PC-9 (cell line): Measurements from ENCODE around the gene FGD5. TPM values are rescaled to one million over a fixed set of nuclear protein-coding genes. Genes with fewer than 3 reads are reported as not detected.
"Not testable (repeated sequence)": the region's sequence is repeated elsewhere in the genome, so short reads cannot be mapped to it uniquely, and the experiment has no call there.

Source experiments
- BruUV-seq: library from RNA; stranded (reverse); fragments of 400-500 nt; replicated peaks from 2 replicates; lab custom pipeline; 2021; lab: Mats Ljungman, UMichigan
- CTCF ChIA-PET: fragments of 300-600 bp; sonication (Branson Sonifier 250); formaldehyde crosslinking; loops from one replicate; lab custom pipeline; 2022; ENCODE audit warnings: antibody characterized with exemption; lab: Charles Lee
- POLR2A ChIA-PET: fragments of 300-600 bp; sonication (Branson Sonifier 250); formaldehyde crosslinking; loops from one replicate; lab custom pipeline; 2022; ENCODE audit warnings: antibody characterized with exemption; ENCODE audit not compliant: unreplicated experiment; lab: Charles Lee
- DNase-seq, 2 experiments: peaks; one replicate each; pipeline versions ENCODE4 v3.0.0 to v3.0.0-alpha.2; 2015 to 2022; ENCODE audit warnings: mixed read lengths in 1 of 2
- H2AFZ ChIP-seq: fragments of 200-600 bp; sonication (generic); 2 replicates; pipeline ENCODE4 v1.8.1; 2017; ENCODE audit warnings: antibody characterized with exemption
- H3F3A ChIP-seq: fragments of 200-600 bp; sonication (generic); 2 replicates; pipeline ENCODE4 v1.8.1; 2017; ENCODE audit warnings: antibody characterized with exemption, mild to moderate bottlenecking, low read depth; ENCODE audit not compliant: insufficient read depth
- H3K27ac ChIP-seq: fragments of 200-600 bp; sonication (generic); 2 replicates; pipeline ENCODE4 v1.6.1; 2016; ENCODE audit warnings: mixed run types
- H3K27me3 ChIP-seq: fragments of 200-600 bp; sonication (generic); 2 replicates; pipeline ENCODE4 v1.6.1; 2016; ENCODE audit warnings: low read depth, mixed run types; ENCODE audit not compliant: insufficient read depth
- H3K36me3 ChIP-seq: fragments of 200-600 bp; sonication (generic); 2 replicates; pipeline ENCODE4 v1.6.1; 2016; ENCODE audit warnings: low read depth, mixed run types
- H3K4me1 ChIP-seq: fragments of 200-600 bp; sonication (generic); replicated peaks from 2 replicates; pipeline ENCODE4 v1.6.1; 2016; ENCODE audit warnings: mixed run types; ENCODE audit not compliant: insufficient read depth
- H3K4me2 ChIP-seq: fragments of 200-600 bp; sonication (generic); 2 replicates; pipeline ENCODE4 v1.6.1; 2017; ENCODE audit warnings: mixed run types
- H3K4me3 ChIP-seq: fragments of 200-600 bp; sonication (generic); 2 replicates; pipeline ENCODE4 v1.6.1; 2016; ENCODE audit warnings: mixed run types
- H3K79me2 ChIP-seq: fragments of 200-600 bp; sonication (generic); 2 replicates; pipeline ENCODE4 v1.6.1; 2017; ENCODE audit warnings: low read depth, mixed run types
- H3K9me2 ChIP-seq: fragments of 200-600 bp; sonication (generic); 2 replicates; pipeline ENCODE4 v1.8.1; 2017; ENCODE audit warnings: mild to moderate bottlenecking; ENCODE audit not compliant: insufficient read depth
- H3K9me3 ChIP-seq: fragments of 200-600 bp; sonication (generic); 2 replicates; pipeline ENCODE4 v1.8.1; 2016; ENCODE audit warnings: low read depth; ENCODE audit not compliant: insufficient read depth
- H4K20me1 ChIP-seq: fragments of 200-600 bp; sonication (generic); 2 replicates; pipeline ENCODE4 v1.8.1; 2017; ENCODE audit not compliant: insufficient read depth
- EZH2 ChIP-seq: fragments of 200-600 bp; sonication (generic); IDR thresholded peaks from 2 replicates; pipeline ENCODE4 v1.8.0; 2017; ENCODE audit warnings: antibody characterized with exemption, low read depth
- intact Hi-C: fragments of 100-400 bp; cut with micrococcal nuclease; formaldehyde crosslinking; loops from one replicate; pipeline ENCODE4 v1.10.0; 2022; ENCODE audit not compliant: unreplicated experiment
- total RNA-seq: library from RNA; stranded (reverse); gene quantifications from 2 replicates; pipeline ENCODE4 v1.2.3, GENCODE V29; 2021
- TF ChIP-seq, protein P1 (sequence below): fragments of 200-600 bp; sonication (generic); conservative IDR thresholded peaks from 2 replicates; pipeline ENCODE4 v1.6.1; 2017; ENCODE audit warnings: mixed run types, antibody characterized with exemption, mild to moderate bottlenecking, moderate library complexity

Gene FGD5
- total RNA-seq, 1 experiment from 2014 or later = not detected

DNA sequence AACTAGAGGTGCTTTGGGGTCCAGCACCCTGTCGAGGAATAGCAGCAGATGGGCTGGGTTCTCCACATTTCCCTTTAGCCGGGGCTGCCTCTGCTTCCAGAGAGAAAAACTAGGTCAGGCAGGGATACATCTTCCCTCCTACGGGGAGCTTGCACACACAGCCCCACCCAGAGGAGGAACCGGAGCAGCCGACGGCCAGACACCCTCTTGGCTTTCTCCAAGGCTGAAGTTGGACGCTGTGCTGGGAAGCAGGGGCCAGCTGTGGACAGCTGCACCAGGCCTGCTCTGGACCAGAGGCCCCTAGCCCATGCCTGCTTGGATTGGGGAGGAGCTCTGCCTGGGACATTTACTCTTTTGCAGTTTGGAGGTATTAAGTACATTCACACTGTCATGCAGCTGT, 84.0 kb downstream of the FGD5 start:
- Histone ChIP-seq H2AFZ (no peak overlapping the region), H4K20me1 (no peaks in the 10 kb centered on the region), H3F3A (no peaks in the 10 kb centered on the region), H3K79me2 (no peaks in the 10 kb centered on the region), H3K9me3 (peaks cover 9% of the 10 kb centered on the region), H3K4me3 (no peak overlapping the region), H3K27me3 (peaks cover 6% of the 10 kb centered on the region; the same call in 1 of the 2 replicates), H3K36me3 (no peaks in the 10 kb centered on the region), H3K4me1 (no peaks in the 10 kb centered on the region), H3K27ac (no peak overlapping the region), H3K9me2 (no peaks in the 10 kb centered on the region), H3K4me2 (no peak overlapping the region)
- CTCF ChIA-PET = no interaction called here
- intact Hi-C loops = no loop called here
- BruUV-seq = no TSS peak
- POLR2A ChIA-PET = no interaction called here
- TF ChIP-seq EZH2 = no peak
- TF ChIP-seq, protein P1, sequence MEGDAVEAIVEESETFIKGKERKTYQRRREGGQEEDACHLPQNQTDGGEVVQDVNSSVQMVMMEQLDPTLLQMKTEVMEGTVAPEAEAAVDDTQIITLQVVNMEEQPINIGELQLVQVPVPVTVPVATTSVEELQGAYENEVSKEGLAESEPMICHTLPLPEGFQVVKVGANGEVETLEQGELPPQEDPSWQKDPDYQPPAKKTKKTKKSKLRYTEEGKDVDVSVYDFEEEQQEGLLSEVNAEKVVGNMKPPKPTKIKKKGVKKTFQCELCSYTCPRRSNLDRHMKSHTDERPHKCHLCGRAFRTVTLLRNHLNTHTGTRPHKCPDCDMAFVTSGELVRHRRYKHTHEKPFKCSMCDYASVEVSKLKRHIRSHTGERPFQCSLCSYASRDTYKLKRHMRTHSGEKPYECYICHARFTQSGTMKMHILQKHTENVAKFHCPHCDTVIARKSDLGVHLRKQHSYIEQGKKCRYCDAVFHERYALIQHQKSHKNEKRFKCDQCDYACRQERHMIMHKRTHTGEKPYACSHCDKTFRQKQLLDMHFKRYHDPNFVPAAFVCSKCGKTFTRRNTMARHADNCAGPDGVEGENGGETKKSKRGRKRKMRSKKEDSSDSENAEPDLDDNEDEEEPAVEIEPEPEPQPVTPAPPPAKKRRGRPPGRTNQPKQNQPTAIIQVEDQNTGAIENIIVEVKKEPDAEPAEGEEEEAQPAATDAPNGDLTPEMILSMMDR = no peak
- DNase-seq = no peak

GRCh38 chr3:14903501-14903900, 84.7 kb downstream of the FGD5 start:
- H3K9me2 ChIP-seq, H3K4me3 ChIP-seq, H3K79me2 ChIP-seq, H3K4me2 ChIP-seq, BruUV-seq, H3K36me3 ChIP-seq, H3K9me3 ChIP-seq, H3K27ac ChIP-seq, H3F3A ChIP-seq, H3K4me1 ChIP-seq, H3K27me3 ChIP-seq, DNase-seq, intact Hi-C loops, H2AFZ ChIP-seq, POLR2A ChIA-PET, H4K20me1 ChIP-seq: not testable (repeated sequence)
- CTCF ChIA-PET = interaction anchor here (0.6 kb wide), 1 partner anchor 17 kb away, joined by 5 read pairs; no protein-coding TSS in a partner anchor

DNA sequence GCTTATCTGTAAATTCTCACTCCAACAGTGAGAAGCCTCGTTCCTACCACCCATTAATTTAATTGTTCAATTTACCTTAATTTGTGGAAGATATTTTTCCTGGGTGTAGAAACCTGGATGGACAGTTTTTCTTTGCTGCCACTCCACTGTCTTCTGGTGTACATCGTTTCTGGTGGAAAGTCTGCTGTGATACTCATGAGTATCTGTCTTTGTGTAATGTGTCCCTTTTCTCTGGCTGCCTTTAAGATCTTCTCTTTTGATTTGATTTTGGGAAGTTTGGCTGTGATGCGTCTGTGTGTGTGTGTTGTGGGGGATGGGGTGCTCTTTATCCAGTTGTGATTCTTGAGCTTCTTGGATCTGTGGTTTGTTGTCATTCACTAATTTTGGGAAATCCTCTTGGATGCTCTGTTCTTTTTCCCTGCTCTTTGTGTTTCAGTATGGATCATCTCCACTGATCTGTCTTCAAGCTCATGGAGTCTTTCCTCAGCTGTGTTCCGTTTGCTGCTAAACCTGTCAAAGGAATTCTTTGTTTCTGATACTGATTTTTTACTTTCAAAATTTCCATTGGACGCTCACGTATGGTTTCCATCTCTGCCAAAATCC, 86.4 kb downstream of the FGD5 start:
- H4K20me1 ChIP-seq = no peaks in the 10 kb centered on the region
- DNase-seq = no peak
- H3F3A ChIP-seq = no peaks in the 10 kb centered on the region
- H3K9me2 ChIP-seq = no peaks in the 10 kb centered on the region
- no peak overlapping the region for H3K4me3 ChIP-seq
- no peaks in the 10 kb centered on the region for H3K79me2 ChIP-seq
- BruUV-seq = no TSS peak
- H2AFZ ChIP-seq = no peak overlapping the region
- H3K27me3 ChIP-seq = no peaks in the 10 kb centered on the region
- H3K9me3 ChIP-seq = peaks cover 9% of the 10 kb centered on the region
- no peak overlapping the region for H3K4me2 ChIP-seq
- CTCF ChIA-PET = no interaction called here
- H3K36me3 ChIP-seq = no peaks in the 10 kb centered on the region
- TF ChIP-seq EZH2 = no peak
- TF ChIP-seq, protein P1 = no peak
- intact Hi-C loops = no loop called here
- H3K27ac ChIP-seq = no peak overlapping the region
- H3K4me1 ChIP-seq = no peaks in the 10 kb centered on the region
- POLR2A ChIA-PET = no interaction called here
